Stimulated activated naive CD4-positive, alpha-beta T cell treated with Interleukin-2 at 50 U/mL for 16 hours (primary cell): ENCODE measurements around the gene MORC3.

Experiments used
- DNase-seq: peaks from one replicate; lab custom pipeline; 2025; lab: John Stamatoyannopoulos, UW

Gene MORC3

GRCh38 chr21:36425286-36425685, 105.3 kb downstream of the MORC3 start:
- no peak for DNase-seq
